ENCODE data around the gene KRT17. TPM values are rescaled to one million over a fixed set of nuclear protein-coding genes. Genes with fewer than 3 reads are reported as not detected.
"Not testable (repeated sequence)": the region's sequence is repeated elsewhere in the genome, so short reads cannot be mapped to it uniquely, and the experiment has no call there.

Gene KRT17
- total RNA-seq, 4 donors from 2014 or later: 0.58 to 5.6 (median 1.2) TPM; not detected in 1

DNA sequence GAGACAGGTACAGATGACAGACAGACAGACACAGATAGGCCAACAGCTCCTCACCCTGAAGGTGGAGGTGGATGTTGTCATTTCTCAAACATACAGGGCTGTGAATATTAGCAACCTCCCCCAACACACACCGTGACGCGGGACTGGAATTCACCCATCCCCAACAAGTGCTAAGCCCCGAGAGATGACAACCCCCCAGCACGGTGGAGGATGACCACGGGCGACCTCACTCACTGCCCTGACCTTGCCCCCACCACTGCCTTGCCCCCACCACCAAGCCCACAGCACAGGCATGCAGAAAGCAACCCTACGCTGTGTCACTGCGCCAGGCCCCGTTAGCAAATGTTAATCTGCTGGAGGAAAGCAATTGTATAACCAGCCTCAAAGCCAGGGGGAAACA lies 4.9 kb upstream of the KRT17 start:
- Histone ChIP-seq H3K27ac (replicated peaks in 1 of 4) (no peak overlapping the region), H3K27me3 (peaks cover 0 to 18% (median 0%) of the 10 kb centered on the region in 4 donors), H3K36me3 (no peaks in the 10 kb centered on the region), H3K4me3 (no peak overlapping the region), H3K4me1 (no peaks in the 10 kb centered on the region), H3K9me3 (no peaks in the 10 kb centered on the region)
- TF ChIP-seq EP300 (IDR thresholded peaks at IDR 0.05) (no peak), POLR2A (IDR thresholded peaks at IDR 0.05; ENCODE audit: low read depth) (no peak), POLR2AphosphoS5 (IDR thresholded peaks at IDR 0.05) (no peak)
- TF ChIP-seq, protein P1, sequence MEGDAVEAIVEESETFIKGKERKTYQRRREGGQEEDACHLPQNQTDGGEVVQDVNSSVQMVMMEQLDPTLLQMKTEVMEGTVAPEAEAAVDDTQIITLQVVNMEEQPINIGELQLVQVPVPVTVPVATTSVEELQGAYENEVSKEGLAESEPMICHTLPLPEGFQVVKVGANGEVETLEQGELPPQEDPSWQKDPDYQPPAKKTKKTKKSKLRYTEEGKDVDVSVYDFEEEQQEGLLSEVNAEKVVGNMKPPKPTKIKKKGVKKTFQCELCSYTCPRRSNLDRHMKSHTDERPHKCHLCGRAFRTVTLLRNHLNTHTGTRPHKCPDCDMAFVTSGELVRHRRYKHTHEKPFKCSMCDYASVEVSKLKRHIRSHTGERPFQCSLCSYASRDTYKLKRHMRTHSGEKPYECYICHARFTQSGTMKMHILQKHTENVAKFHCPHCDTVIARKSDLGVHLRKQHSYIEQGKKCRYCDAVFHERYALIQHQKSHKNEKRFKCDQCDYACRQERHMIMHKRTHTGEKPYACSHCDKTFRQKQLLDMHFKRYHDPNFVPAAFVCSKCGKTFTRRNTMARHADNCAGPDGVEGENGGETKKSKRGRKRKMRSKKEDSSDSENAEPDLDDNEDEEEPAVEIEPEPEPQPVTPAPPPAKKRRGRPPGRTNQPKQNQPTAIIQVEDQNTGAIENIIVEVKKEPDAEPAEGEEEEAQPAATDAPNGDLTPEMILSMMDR (IDR thresholded peaks at IDR 0.05): no peak
- intact Hi-C loops (cut with DNase I): no loop called here
- DNase-seq (ENCODE audit: extremely low spot score): no peak
- 93% methylated on average over 3 of the region's 10 CpGs for WGBS

DNA sequence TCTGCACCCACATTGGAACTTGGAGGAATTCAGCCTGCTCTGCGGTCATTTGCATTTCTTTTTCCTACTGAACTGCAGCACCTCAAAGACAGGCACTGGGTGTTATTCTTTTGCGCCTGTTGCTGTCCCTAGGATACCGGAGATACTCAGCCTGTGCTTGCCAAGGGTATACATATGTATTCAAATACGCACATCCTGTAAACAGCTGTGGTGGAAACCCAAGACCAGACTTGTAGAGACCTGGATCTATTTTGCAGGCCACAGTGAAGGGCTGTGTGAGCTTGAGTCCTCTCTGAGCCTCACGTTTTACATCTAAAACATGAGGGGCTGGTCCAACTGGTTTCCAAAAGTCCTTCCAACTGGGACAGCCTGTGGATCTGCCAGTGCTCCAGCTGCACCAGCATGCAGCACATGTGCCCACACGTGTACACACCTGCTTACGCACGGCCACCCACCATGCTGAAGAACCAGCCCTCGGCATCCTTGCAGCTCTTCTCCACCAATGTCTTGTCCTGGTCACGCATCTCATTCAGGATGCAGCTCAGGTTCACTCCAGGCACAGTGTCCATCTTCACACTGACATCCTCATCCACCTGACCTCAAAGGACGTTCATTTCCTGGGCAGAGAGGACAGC lies 4.4 kb upstream of the KRT17 start:
- H3K27ac ChIP-seq (replicated peaks in 1 of 4); DNase-seq (ENCODE audit: extremely low spot score); intact Hi-C loops (cut with DNase I); H3K9me3 ChIP-seq; H3K4me1 ChIP-seq; H3K4me3 ChIP-seq; H3K36me3 ChIP-seq: not testable (repeated sequence)
- H3K27me3 ChIP-seq: peaks cover 0 to 23% (median 0%) of the 10 kb centered on the region in 4 donors
- WGBS: 94% methylated on average over 11 of the region's 11 CpGs

- H3K4me1 ChIP-seq; H3K27ac ChIP-seq (replicated peaks in 1 of 4); H3K9me3 ChIP-seq; H3K36me3 ChIP-seq; intact Hi-C loops (cut with DNase I); DNase-seq (ENCODE audit: extremely low spot score); H3K4me3 ChIP-seq: not testable (repeated sequence)
- H3K27me3 ChIP-seq: peaks cover 0 to 29% (median 0%) of the 10 kb centered on the region in 4 donors
- WGBS: no CpG with 5 or more reads among the region's 1 CpG
Observed at GRCh38 chr17:41628073-41628370, 3.6 kb upstream of the KRT17 start.

DNA sequence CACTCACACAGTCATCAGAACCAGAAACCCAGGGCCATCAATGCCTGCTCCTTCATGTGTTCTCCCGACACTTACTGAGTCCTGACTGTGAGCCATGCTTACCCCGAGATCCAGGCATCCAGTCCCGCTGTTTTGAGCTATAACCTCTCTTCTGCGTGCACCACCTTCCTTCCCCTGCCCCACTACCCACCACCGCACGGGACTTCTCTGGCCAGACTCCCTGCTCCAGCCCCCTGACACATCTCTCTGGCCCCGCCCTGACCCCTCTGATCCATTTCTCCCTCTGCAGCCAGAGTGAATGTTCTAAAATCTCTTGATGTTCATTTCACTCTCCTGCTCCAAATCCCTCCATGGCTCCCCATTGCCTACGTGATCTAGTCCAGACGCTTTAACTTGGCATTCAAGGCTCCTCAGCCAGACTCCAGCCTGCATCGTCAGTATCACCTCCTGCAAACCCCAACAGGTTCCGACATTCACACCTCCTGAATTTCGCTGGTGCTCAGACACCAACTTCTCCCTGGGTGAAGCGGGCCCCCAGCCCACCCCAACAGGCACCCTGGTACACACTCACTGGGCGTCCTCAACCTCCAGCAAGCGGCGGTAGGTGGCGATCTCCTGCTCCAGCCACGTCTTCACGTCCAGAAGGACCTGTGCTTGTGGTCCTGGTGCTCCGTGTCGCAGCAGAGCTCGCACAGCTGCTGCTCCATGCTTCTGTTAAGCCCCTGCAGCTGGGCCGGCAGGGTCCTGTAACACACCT lies 3.1 kb upstream of the KRT17 start:
- no peak for TF ChIP-seq POLR2A (IDR thresholded peaks at IDR 0.05; ENCODE audit: low read depth)
- no peak for TF ChIP-seq EP300 (IDR thresholded peaks at IDR 0.05)
- TF ChIP-seq, protein P1 (IDR thresholded peaks at IDR 0.05): no peak
- no peak for TF ChIP-seq POLR2AphosphoS5 (IDR thresholded peaks at IDR 0.05)
- no peak for DNase-seq (ENCODE audit: extremely low spot score)
- intact Hi-C loops (cut with DNase I): no loop called here
- H3K4me1 ChIP-seq: no peaks in the 10 kb centered on the region
- no peak overlapping the region for H3K4me3 ChIP-seq
- no peak overlapping the region for H3K27ac ChIP-seq (replicated peaks in 1 of 4)
- 96% methylated on average over 13 of the region's 23 CpGs for WGBS
- no peaks in the 10 kb centered on the region for H3K9me3 ChIP-seq
- no peaks in the 10 kb centered on the region for H3K36me3 ChIP-seq
- peaks cover 0 to 32% (median 0%) of the 10 kb centered on the region in 4 donors for H3K27me3 ChIP-seq

GRCh38 chr17:41626914-41627295 lies 2.5 kb upstream of the KRT17 start:
- H3K27ac ChIP-seq (replicated peaks in 1 of 4); H3K9me3 ChIP-seq; intact Hi-C loops (cut with DNase I); H3K4me3 ChIP-seq; DNase-seq (ENCODE audit: extremely low spot score); H3K4me1 ChIP-seq; H3K36me3 ChIP-seq: not testable (repeated sequence)
- peaks cover 0 to 31% (median 0%) of the 10 kb centered on the region in 4 donors for H3K27me3 ChIP-seq
- WGBS: 90% methylated on average over 5 of the region's 5 CpGs

- H3K36me3 ChIP-seq; intact Hi-C loops (cut with DNase I); H3K27ac ChIP-seq (replicated peaks in 1 of 4); H3K4me1 ChIP-seq; H3K4me3 ChIP-seq; DNase-seq (ENCODE audit: extremely low spot score); H3K9me3 ChIP-seq: not testable (repeated sequence)
- peaks cover 0 to 27% (median 0%) of the 10 kb centered on the region in 4 donors for H3K27me3 ChIP-seq
- WGBS: 94% methylated on average over 15 of the region's 17 CpGs
Observed at GRCh38 chr17:41626028-41626913, 1.9 kb upstream of the KRT17 start.
